Activated CD8-positive, alpha-beta memory T cell treated with anti-CD3 and anti-CD28 coated beads, Interleukin-2, amount 50 U/mL, for 1 hour (primary cell): ENCODE data around the gene PLCD3.
A peak's percentile ranks its signal among the peaks of the same experiment; 100 is the strongest.

Source experiments
- DNase-seq: peaks from one replicate; pipeline ENCODE4 v3.0.0-alpha.2; 2020; ENCODE audit errors: extremely low read depth

PLCD3 gene

GRCh38 chr17:45101883-45102811, 30.2 kb downstream of the PLCD3 start:
- DNase-seq, result no peak

- no peak for DNase-seq
Observed at GRCh38 chr17:45101546-45101882, 30.8 kb downstream of the PLCD3 start.

DNA sequence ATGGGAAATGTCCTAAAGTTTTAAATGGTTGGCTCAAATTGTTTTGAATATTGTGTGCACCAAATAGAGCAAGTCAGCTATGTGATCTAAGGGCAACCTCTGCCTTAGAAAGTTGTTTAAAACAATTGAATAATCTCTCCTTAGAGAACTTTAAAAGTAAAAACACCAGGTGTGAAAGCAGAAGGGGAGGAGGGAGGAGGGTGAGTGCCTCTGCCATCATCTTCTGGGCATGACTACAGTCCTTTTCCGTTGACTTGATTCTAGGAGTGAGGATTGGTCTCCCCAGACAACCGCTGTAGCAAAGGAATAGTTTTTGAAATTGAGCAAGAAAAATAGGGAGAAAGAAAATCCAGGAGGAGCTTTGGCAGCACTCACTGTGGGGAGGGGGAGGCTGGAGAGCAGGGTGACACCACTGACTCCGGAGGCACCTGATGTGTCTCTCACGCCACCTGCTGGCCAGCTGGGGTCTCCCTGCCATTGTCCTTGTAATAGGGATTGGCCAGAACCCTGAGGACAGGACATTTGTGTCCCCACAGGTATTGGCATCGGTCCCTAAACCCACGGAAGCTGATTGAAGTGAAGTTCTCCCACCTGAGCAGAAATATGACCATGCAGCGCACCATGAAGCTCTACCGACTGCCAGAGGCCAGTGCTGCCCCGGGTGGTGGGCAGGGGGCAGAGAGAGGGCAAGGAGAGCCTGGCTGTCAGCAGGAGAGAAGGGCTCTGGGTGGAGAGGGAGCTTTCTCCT, 33.3 kb downstream of the PLCD3 start:
- peak; percentile 40 for DNase-seq

DNA sequence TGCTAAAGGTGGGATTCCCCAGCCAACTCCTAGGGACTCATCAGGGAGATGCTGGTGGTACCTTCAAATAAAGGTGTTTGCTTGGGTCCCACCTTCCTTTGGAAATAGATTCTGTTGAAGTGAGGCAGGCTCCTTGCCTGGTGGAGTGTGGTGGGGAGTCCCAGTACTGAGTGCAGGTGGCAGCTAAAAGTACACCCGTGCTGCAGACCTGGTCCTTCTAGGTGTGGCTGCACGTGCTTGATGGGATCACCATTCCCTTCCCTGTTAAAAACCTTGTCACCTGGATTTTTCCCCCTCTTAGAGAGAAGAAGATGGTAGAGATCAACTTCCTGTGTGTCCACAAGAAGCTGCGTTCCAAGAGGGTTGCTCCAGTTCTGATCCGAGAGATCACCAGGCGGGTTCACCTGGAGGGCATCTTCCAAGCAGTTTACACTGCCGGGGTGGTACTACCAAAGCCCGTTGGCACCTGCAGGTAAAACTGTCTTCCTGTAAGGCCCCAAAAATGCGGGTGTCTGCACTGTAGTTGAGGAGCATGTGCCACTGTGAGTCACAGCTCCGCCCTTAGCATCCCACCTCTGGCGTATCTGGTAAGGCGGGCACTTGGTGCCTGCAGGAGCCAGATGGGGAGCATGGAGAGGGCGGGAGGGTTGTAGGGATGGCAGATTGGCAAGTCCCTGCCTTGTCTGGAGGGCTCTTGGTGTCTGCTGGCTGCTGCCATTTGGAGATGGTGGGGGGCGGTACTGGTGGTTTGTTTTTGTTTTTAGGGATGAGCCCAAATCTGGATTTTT, 34.0 kb downstream of the PLCD3 start:
- no peak for DNase-seq

DNA sequence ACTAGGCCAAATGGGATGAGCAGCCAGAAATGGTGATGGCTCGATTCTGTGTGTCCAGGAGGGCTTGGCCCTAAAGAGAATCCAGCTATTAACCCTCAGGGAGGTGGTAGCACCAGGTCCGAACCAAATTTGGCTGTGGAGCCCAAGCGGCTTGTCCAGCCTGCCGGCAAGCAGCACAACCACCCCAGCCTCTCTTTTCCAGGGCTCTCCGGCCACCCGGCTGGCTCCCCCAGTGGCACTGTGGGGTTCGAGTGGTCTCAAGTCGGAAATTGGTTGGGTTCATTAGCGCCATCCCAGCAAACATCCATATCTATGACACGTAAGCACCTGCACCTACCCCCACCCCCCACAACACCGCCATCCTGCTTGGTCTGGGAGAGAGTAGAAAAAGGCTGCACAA, 35.4 kb downstream of the PLCD3 start:
- no peak for DNase-seq

- no peak for DNase-seq
Observed at GRCh38 chr17:45096141-45096540, 36.2 kb downstream of the PLCD3 start.

GRCh38 chr17:45093444-45094110, 38.7 kb downstream of the PLCD3 start:
- no peak for DNase-seq

DNA sequence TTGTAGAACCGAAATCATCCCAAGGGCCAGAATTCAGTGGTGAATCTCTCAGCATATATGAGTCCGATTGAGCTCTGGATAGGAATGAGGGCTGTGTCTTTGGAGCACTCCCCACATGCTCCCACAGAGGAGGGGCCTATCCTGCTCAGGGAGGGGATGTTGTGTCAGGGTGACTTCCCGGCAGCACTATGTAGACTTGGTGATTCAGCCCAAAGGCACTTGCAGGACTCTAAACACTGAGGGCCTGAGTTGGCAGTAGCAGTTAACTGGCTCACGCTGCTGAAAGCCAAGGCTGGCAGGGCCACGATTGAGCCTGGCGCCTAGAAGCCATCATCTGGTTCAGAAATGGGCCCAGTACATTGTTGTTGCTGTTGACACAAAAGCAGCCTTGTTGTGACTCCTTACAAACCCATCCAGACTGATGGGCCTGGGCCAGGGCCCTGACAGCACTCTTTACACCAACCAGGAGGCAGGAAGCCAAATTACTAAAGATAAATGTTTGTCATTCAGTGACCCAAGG, 39.3 kb downstream of the PLCD3 start:
- no peak for DNase-seq

DNA sequence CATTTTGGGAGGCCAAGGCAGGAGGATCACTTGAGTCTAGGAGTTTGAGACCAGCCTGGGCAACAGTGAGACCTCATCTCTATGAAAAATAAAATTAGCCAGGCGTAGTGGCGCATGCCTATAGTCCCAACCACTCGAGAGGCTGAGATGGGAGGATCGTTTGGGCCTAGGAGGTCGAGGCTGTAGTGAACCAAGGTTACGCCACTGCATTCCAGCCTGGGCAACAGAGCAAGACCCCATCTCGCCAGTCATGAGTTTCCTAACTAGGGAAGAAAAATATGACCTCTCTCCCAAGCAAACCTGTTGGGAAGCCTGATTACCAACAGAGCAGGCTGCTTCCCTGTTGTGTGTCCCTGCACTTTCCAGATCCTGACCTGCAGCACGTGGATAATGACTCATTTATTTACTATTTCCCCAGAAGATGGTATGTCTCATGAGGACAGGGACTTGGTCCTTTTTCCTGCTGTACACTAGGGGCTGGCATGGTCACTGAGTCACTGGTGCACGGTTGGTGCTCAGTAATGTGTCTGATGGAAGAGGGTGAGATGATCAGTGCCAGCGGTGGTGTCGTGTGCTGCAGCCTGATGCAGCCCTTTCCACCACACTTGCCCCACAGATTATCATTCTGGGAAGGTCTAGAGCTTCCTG, 40.4 kb downstream of the PLCD3 start:
- no peak for DNase-seq

GRCh38 chr17:45090711-45091110, 41.6 kb downstream of the PLCD3 start:
- DNase-seq, result no peak

- no peak for DNase-seq
Observed at GRCh38 chr17:45088741-45089140, 43.6 kb downstream of the PLCD3 start.

DNA sequence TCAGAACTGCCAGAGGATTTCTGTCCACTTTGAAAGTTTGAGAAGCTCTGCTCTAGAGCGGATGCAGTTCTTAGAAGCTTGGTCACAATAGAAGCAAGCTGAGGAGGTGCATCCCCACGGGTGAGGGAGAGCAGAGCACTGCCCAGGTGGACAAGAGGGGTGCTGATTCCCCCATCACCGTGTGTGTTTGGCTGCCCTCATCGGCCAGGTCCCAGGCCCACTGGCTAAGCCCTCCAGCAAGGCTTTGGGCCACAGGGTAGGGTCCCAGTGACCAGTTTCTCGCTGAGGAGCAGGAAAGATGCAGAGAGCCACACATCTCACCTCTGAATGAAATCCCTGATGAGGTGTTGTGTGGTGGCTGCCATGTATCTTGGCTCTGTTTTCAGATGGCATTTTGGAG, 44.3 kb downstream of the PLCD3 start:
- no peak for DNase-seq

- no peak for DNase-seq
Observed at GRCh38 chr17:45087504-45087975, 44.8 kb downstream of the PLCD3 start.

GRCh38 chr17:45086865-45087503, 45.3 kb downstream of the PLCD3 start:
- no peak for DNase-seq

GRCh38 chr17:45086391-45086790, 45.9 kb downstream of the PLCD3 start:
- DNase-seq, result no peak

GRCh38 chr17:45081047-45081703, 51.1 kb downstream of the PLCD3 start:
- no peak for DNase-seq

- DNase-seq, result no peak
Observed at GRCh38 chr17:45077643-45078042, 54.7 kb downstream of the PLCD3 start.

- DNase-seq, result no peak
Observed at GRCh38 chr17:45073414-45074070, 58.8 kb downstream of the PLCD3 start.

- DNase-seq, result no peak
Observed at GRCh38 chr17:45070809-45071208, 61.5 kb downstream of the PLCD3 start.
